ENCODE measurements around the gene PRKCA. TPM values are rescaled to one million over a fixed set of nuclear protein-coding genes. Genes with fewer than 3 reads are reported as not detected.

The PRKCA gene
- total RNA-seq, 4 donors from 2014 or later, result 9.8 to 25.6 (median 12.2) TPM

GRCh38 chr17:66540131-66540781 is 237.8 kb downstream of the PRKCA start:
- no peak for DNase-seq (ENCODE audit: low spot score in 2 of 2)

GRCh38 chr17:66541461-66542128 is 239.2 kb downstream of the PRKCA start:
- TF ChIP-seq POLR2A (IDR thresholded peaks at IDR 0.05) (no peak), CTCF (IDR thresholded peaks at IDR 0.05) (no peak), EP300 (IDR thresholded peaks at IDR 0.05) (no peak), POLR2AphosphoS5 (IDR thresholded peaks at IDR 0.05) (no peak)
- peaks cover 10% of the 10 kb centered on the region for H3K4me1 ChIP-seq
- no peak for DNase-seq (ENCODE audit: low spot score in 2 of 2)
- H3K27ac ChIP-seq, result no peak overlapping the region
- no peaks in the 10 kb centered on the region for H3K27me3 ChIP-seq
- no peak overlapping the region for H3K4me3 ChIP-seq
- WGBS, result 64% methylated on average over 8 of the region's 8 CpGs
- H3K36me3 ChIP-seq, result no peaks in the 10 kb centered on the region
- H3K9me3 ChIP-seq, result no peaks in the 10 kb centered on the region

More at GRCh38 chr17:66540131-66540781, 237.8 kb downstream of the PRKCA start:
- peak overlapping the region; percentile 15 for H3K27ac ChIP-seq
- WGBS, result 65% methylated on average over 17 of the region's 17 CpGs
- H3K4me1 ChIP-seq, result peaks cover 10% of the 10 kb centered on the region
- no peak for TF ChIP-seq POLR2AphosphoS5 (IDR thresholded peaks at IDR 0.05)
- no peaks in the 10 kb centered on the region for H3K36me3 ChIP-seq
- H3K4me3 ChIP-seq, result peak overlapping the region; percentile 3
- no peaks in the 10 kb centered on the region for H3K27me3 ChIP-seq
- no peaks in the 10 kb centered on the region for H3K9me3 ChIP-seq

- Histone ChIP-seq H3K4me1 (peaks cover 10% of the 10 kb centered on the region), H3K9me3 (no peaks in the 10 kb centered on the region), H3K27me3 (no peaks in the 10 kb centered on the region), H3K27ac (no peak overlapping the region), H3K4me3 (no peak overlapping the region), H3K36me3 (no peaks in the 10 kb centered on the region)
- no peak for DNase-seq (ENCODE audit: low spot score in 2 of 2)
- TF ChIP-seq POLR2AphosphoS5 (IDR thresholded peaks at IDR 0.05) (no peak), CTCF (IDR thresholded peaks at IDR 0.05) (no peak), EP300 (IDR thresholded peaks at IDR 0.05) (no peak), POLR2A (IDR thresholded peaks at IDR 0.05) (no peak)
- WGBS, result 69% methylated on average over 4 of the region's 4 CpGs
Observed at GRCh38 chr17:66542129-66542966, 239.9 kb downstream of the PRKCA start.

GRCh38 chr17:66542967-66543520 is 240.6 kb downstream of the PRKCA start:
- TF ChIP-seq POLR2AphosphoS5 (IDR thresholded peaks at IDR 0.05) (no peak), POLR2A (IDR thresholded peaks at IDR 0.05) (no peak), CTCF (IDR thresholded peaks at IDR 0.05) (no peak), EP300 (IDR thresholded peaks at IDR 0.05) (no peak)
- Histone ChIP-seq H3K4me1 (peaks cover 10% of the 10 kb centered on the region), H3K4me3 (no peak overlapping the region), H3K27ac (no peak overlapping the region), H3K9me3 (no peaks in the 10 kb centered on the region), H3K36me3 (no peaks in the 10 kb centered on the region), H3K27me3 (no peaks in the 10 kb centered on the region)
- 90% methylated on average over 3 of the region's 3 CpGs for WGBS
- DNase-seq (ENCODE audit: low spot score in 2 of 2), result no peak

- Histone ChIP-seq H3K4me3 (no peak overlapping the region), H3K27me3 (no peaks in the 10 kb centered on the region), H3K9me3 (no peaks in the 10 kb centered on the region), H3K36me3 (no peaks in the 10 kb centered on the region), H3K4me1 (peaks cover 10% of the 10 kb centered on the region), H3K27ac (no peak overlapping the region)
- 95% methylated on average over 2 of the region's 2 CpGs for WGBS
- no peak for DNase-seq (ENCODE audit: low spot score in 2 of 2)
- TF ChIP-seq EP300 (IDR thresholded peaks at IDR 0.05), result no peak
- TF ChIP-seq CTCF (IDR thresholded peaks at IDR 0.05), result no peak
Observed at GRCh38 chr17:66543526-66543925, 241.1 kb downstream of the PRKCA start.

All from suprapubic skin (tissue), 4 donors.